ENCODE measurements around the gene SEMA4B.
"Not testable (repeated sequence)": the region's sequence is repeated elsewhere in the genome, so short reads cannot be mapped to it uniquely, and the experiment has no call there.

Gene SEMA4B

GRCh38 chr15:90201130-90201943 is at the start of gene SEMA4B:
Gene SEMA4B, plus strand, starts transcription at chr15:90201330. Its CDS starts 249 bp downstream, at chr15:90201579.
- peak in 1 of 2 donors; percentile 34 for DNase-seq (ENCODE audit: low read depth in 2 of 2, low spot score in 1 of 2)

GRCh38 chr15:90151989-90152645 is 49.0 kb upstream of the SEMA4B start:
- no peak for DNase-seq (ENCODE audit: low read depth in 2 of 2, low spot score in 1 of 2)

GRCh38 chr15:90153658-90154057 is 47.5 kb upstream of the SEMA4B start:
- DNase-seq (ENCODE audit: low read depth in 2 of 2, low spot score in 1 of 2): no peak

- no peak for DNase-seq (ENCODE audit: low read depth in 2 of 2, low spot score in 1 of 2)
Measured at GRCh38 chr15:90154246-90154645, 46.9 kb upstream of the SEMA4B start.

GRCh38 chr15:90154861-90155626 is 46.1 kb upstream of the SEMA4B start:
- DNase-seq (ENCODE audit: low read depth in 2 of 2, low spot score in 1 of 2): no peak

GRCh38 chr15:90159213-90159612 is 41.9 kb upstream of the SEMA4B start:
- no peak for DNase-seq (ENCODE audit: low read depth in 2 of 2, low spot score in 1 of 2)

- DNase-seq (ENCODE audit: low read depth in 2 of 2, low spot score in 1 of 2): no peak
Measured at GRCh38 chr15:90160781-90161727, 40.1 kb upstream of the SEMA4B start.

- no peak for DNase-seq (ENCODE audit: low read depth in 2 of 2, low spot score in 1 of 2)
Measured at GRCh38 chr15:90161950-90162361, 39.2 kb upstream of the SEMA4B start.

- no peak for DNase-seq (ENCODE audit: low read depth in 2 of 2, low spot score in 1 of 2)
Measured at GRCh38 chr15:90162956-90163355, 38.2 kb upstream of the SEMA4B start.

- not testable (repeated sequence) for DNase-seq (ENCODE audit: low read depth in 2 of 2, low spot score in 1 of 2)
Measured at GRCh38 chr15:90164239-90164638, 36.9 kb upstream of the SEMA4B start.

GRCh38 chr15:90165157-90165556 is 36.0 kb upstream of the SEMA4B start:
- DNase-seq (ENCODE audit: low read depth in 2 of 2, low spot score in 1 of 2): no peak

GRCh38 chr15:90165659-90166489 is 35.3 kb upstream of the SEMA4B start:
- DNase-seq (ENCODE audit: low read depth in 2 of 2, low spot score in 1 of 2): no peak

- no peak for DNase-seq (ENCODE audit: low read depth in 2 of 2, low spot score in 1 of 2)
Measured at GRCh38 chr15:90167121-90167520, 34.0 kb upstream of the SEMA4B start.

GRCh38 chr15:90171623-90172022 is 29.5 kb upstream of the SEMA4B start:
- no peak for DNase-seq (ENCODE audit: low read depth in 2 of 2, low spot score in 1 of 2)

- DNase-seq (ENCODE audit: low read depth in 2 of 2, low spot score in 1 of 2): no peak
Measured at GRCh38 chr15:90173372-90173771, 27.8 kb upstream of the SEMA4B start.

GRCh38 chr15:90174140-90174875 is 26.8 kb upstream of the SEMA4B start:
- no peak for DNase-seq (ENCODE audit: low read depth in 2 of 2, low spot score in 1 of 2)

- DNase-seq (ENCODE audit: low read depth in 2 of 2, low spot score in 1 of 2): no peak
Measured at GRCh38 chr15:90177012-90177411, 24.1 kb upstream of the SEMA4B start.

- no peak for DNase-seq (ENCODE audit: low read depth in 2 of 2, low spot score in 1 of 2)
Measured at GRCh38 chr15:90178468-90179435, 22.4 kb upstream of the SEMA4B start.

Data from stimulated activated CD8-positive, alpha-beta memory T cell treated with anti-CD3 and anti-CD28 coated beads, Interleukin-4, amount 100 ng/mL, for 4 hours (primary cell).